ENCODE measurements around the gene CNIH1. TPM values are rescaled to one million over a fixed set of nuclear protein-coding genes. Genes with fewer than 3 reads are reported as not detected.
A peak's percentile ranks its signal among the peaks of the same experiment; 100 is the strongest.

The CNIH1 gene
- total and polyA plus RNA-seq, 2 of the 13 experiments (the other 11 are each of a cell fraction or from before 2014, with no cell fraction given) = 166 to 421 TPM

DNA sequence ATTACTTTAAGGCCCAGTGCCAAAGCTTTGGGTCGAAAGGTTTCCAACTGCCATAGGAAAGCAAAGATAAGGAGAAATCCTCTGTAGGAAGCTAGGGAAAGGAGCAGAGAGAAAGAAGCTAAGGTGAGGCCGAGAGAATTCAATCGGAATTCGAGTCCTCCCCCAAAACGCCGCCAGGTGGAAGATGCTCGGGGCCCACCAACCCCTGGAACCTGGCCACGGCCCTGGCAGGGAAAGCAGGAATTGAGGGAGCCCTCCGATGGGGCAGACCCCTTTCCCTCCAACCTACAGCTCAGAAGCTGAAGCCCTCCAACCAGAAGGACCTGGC lies 47.1 kb upstream of the CNIH1 start (continued):
- TF ChIP-seq ARID2 (CRISPR knock-in tag; IDR thresholded peaks at IDR 0.05; ENCODE audit: borderline replicate concordance) (0 out of 2 replicates have a peak, but pooled peaks have one; percentile 46), FOXA3 (CRISPR knock-in tag; IDR thresholded peaks at IDR 0.05) (no peak), ZNF331 (CRISPR knock-in tag; IDR thresholded peaks at IDR 0.05) (no peak), ZNF777 (CRISPR knock-in tag; IDR thresholded peaks at IDR 0.05) (no peak), SNAPC2 (CRISPR knock-in tag; IDR thresholded peaks at IDR 0.05) (0 out of 2 replicates have a peak, but pooled peaks have one; percentile 28), RARG (CRISPR knock-in tag; IDR thresholded peaks at IDR 0.05; ENCODE audit: low read depth) (no peak)
- TF ChIP-seq, protein P1, sequence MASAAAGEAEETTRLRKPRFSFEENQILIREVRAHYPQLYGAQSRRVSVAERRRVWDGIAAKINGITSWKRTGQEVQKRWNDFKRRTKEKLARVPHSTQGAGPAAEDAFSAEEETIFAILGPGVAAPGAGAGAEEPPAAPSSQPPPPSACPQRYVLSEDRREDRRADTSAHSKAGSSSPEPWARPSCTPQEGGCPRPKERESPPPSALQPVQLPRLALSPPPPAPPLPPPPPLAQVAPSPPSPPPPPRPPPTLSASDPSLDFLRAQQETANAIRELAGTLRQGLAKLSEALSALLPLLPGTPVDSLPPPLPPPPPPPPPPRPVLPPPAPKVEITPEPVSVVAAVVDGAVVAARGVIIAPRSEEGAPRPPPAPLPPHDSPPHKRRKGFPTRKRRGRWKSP (CRISPR knock-in tag; IDR thresholded peaks at IDR 0.05) = no peak
- TF ChIP-seq, protein P2, sequence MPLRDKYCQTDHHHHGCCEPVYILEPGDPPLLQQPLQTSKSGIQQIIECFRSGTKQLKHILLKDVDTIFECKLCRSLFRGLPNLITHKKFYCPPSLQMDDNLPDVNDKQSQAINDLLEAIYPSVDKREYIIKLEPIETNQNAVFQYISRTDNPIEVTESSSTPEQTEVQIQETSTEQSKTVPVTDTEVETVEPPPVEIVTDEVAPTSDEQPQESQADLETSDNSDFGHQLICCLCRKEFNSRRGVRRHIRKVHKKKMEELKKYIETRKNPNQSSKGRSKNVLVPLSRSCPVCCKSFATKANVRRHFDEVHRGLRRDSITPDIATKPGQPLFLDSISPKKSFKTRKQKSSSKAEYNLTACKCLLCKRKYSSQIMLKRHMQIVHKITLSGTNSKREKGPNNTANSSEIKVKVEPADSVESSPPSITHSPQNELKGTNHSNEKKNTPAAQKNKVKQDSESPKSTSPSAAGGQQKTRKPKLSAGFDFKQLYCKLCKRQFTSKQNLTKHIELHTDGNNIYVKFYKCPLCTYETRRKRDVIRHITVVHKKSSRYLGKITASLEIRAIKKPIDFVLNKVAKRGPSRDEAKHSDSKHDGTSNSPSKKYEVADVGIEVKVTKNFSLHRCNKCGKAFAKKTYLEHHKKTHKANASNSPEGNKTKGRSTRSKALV (CRISPR knock-in tag; IDR thresholded peaks at IDR 0.05) = peak; percentile 47; the same call in 1 of the 2 replicates
- TF ChIP-seq, protein P3, sequence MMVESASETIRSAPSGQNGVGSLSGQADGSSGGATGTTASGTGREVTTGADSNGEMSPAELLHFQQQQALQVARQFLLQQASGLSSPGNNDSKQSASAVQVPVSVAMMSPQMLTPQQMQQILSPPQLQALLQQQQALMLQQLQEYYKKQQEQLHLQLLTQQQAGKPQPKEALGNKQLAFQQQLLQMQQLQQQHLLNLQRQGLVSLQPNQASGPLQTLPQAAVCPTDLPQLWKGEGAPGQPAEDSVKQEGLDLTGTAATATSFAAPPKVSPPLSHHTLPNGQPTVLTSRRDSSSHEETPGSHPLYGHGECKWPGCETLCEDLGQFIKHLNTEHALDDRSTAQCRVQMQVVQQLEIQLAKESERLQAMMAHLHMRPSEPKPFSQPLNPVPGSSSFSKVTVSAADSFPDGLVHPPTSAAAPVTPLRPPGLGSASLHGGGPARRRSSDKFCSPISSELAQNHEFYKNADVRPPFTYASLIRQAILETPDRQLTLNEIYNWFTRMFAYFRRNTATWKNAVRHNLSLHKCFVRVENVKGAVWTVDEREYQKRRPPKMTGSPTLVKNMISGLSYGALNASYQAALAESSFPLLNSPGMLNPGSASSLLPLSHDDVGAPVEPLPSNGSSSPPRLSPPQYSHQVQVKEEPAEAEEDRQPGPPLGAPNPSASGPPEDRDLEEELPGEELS (CRISPR knock-in tag; IDR thresholded peaks at IDR 0.05) = no peak

All from HepG2 (cell line).